OCI-LY7 (cell line): ENCODE measurements around the gene PHACTR3. TPM values are rescaled to one million over a fixed set of nuclear protein-coding genes. Genes with fewer than 3 reads are reported as not detected.

Experiments used
- BruUV-seq: library from RNA; stranded (reverse); fragments of 400-500 nt; replicated peaks from 2 replicates; lab custom pipeline; 2021; lab: Mats Ljungman, UMichigan
- CTCF ChIA-PET: fragments of 300-600 bp; sonication (Branson Sonifier 250); formaldehyde crosslinking; loops from one replicate; lab custom pipeline; 2022; ENCODE audit warnings: antibody characterized with exemption; ENCODE audit not compliant: unreplicated experiment; lab: Charles Lee
- POLR2A ChIA-PET: fragments of 300-600 bp; sonication (Branson Sonifier 250); formaldehyde crosslinking; loops from one replicate; lab custom pipeline; 2022; ENCODE audit warnings: antibody characterized with exemption; lab: Charles Lee
- DNase-seq: peaks from one replicate; pipeline ENCODE4 v3.0.0-alpha.2; 2015; ENCODE audit warnings: low spot score
- H2AFZ ChIP-seq: fragments of 200-600 bp; sonication (generic), shearing (Covaris generic); 2 replicates; pipeline ENCODE4 v1.6.1; 2014; ENCODE audit warnings: mild to moderate bottlenecking, antibody characterized with exemption, low read length, moderate library complexity
- H3K27ac ChIP-seq: fragments of 200-600 bp; sonication (generic); 2 replicates; pipeline ENCODE4 v1.5.1; 2014; ENCODE audit warnings: mixed run types, low read depth, mild to moderate bottlenecking, moderate library complexity, low read length, inconsistent platforms; ENCODE audit not compliant: poor library complexity, severe bottlenecking
- H3K36me3 ChIP-seq: fragments of 200-600 bp; sonication (generic); 2 replicates; pipeline ENCODE4 v1.6.1; 2014; ENCODE audit warnings: mild to moderate bottlenecking, antibody characterized with exemption, low read length, moderate library complexity, mixed read lengths; ENCODE audit not compliant: insufficient read depth
- H3K4me1 ChIP-seq: fragments of 200-600 bp; sonication (generic); 2 replicates; pipeline ENCODE4 v1.5.1; 2014; ENCODE audit warnings: mild to moderate bottlenecking, low read length; ENCODE audit not compliant: insufficient read depth, poor library complexity, severe bottlenecking
- H3K4me2 ChIP-seq: fragments of 200-600 bp; sonication (generic); 2 replicates; pipeline ENCODE4 v1.6.1; 2014; ENCODE audit warnings: mild to moderate bottlenecking, low read length
- H3K4me3 ChIP-seq: fragments of 200-600 bp; sonication (generic); 2 replicates; pipeline ENCODE4 v1.5.1; 2014; ENCODE audit warnings: mild to moderate bottlenecking, low read depth, low read length; ENCODE audit not compliant: poor library complexity, severe bottlenecking
- H3K79me2 ChIP-seq: fragments of 200-600 bp; sonication (generic); 2 replicates; pipeline ENCODE4 v1.6.1; 2016; ENCODE audit warnings: low read depth, mild to moderate bottlenecking, low read length, moderate library complexity, mixed read lengths; ENCODE audit not compliant: insufficient read depth
- H3K9me2 ChIP-seq: fragments of 200-600 bp; sonication (generic); 2 replicates; pipeline ENCODE4 v1.6.1; 2016; ENCODE audit warnings: mild to moderate bottlenecking, low read length, mixed read lengths; ENCODE audit not compliant: insufficient read depth
- H3K9me3 ChIP-seq: fragments of 200-600 bp; sonication (generic); 2 replicates; pipeline ENCODE4 v1.6.1; 2014; ENCODE audit warnings: mild to moderate bottlenecking, mixed run types, low read length, mixed read lengths
- H4K20me1 ChIP-seq: fragments of 200-600 bp; sonication (generic); 2 replicates; pipeline ENCODE4 v1.6.1; 2014; ENCODE audit warnings: mild to moderate bottlenecking, antibody characterized with exemption, low read length, moderate library complexity, mixed read lengths; ENCODE audit not compliant: insufficient read depth
- CTCF ChIP-seq: fragments of 200-600 bp; sonication (generic); conservative IDR thresholded peaks from 2 replicates; pipeline ENCODE4 v1.5.1; 2014; ENCODE audit warnings: mild to moderate bottlenecking, antibody characterized with exemption, low read length, moderate library complexity, mixed read lengths
- EZH2phosphoT487 ChIP-seq: fragments of 200-600 bp; sonication (generic); IDR thresholded peaks from 2 replicates; pipeline ENCODE4 v1.6.1; 2018; ENCODE audit warnings: low read depth, borderline replicate concordance, mild to moderate bottlenecking, mixed run types, antibody characterized with exemption, low read length, moderate library complexity, mixed read lengths
- intact Hi-C: fragments of 100-400 bp; cut with micrococcal nuclease; formaldehyde crosslinking; loops from one replicate; pipeline ENCODE4 v1.10.0; 2022; ENCODE audit not compliant: unreplicated experiment
- total RNA-seq, 2 experiments: library from RNA; depleted of rRNA in 1 of 2; stranded (reverse); fragments of >200 nt in 1 of 2; shearing (Covaris generic) in 1 of 2; gene quantifications; 2 replicates each; pipeline ENCODE4 v1.2.3, GENCODE V29; 2014 to 2022

The PHACTR3 gene
- total RNA-seq, 2 experiments from 2014 or later = 0.32 TPM; not detected in 1

- H3K4me1 ChIP-seq = no peaks in the 10 kb centered on the region
- DNase-seq = no peak
- H3K9me3 ChIP-seq = no peaks in the 10 kb centered on the region
- no peak overlapping the region for H3K27ac ChIP-seq
- H3K9me2 ChIP-seq = no peaks in the 10 kb centered on the region
- BruUV-seq = no TSS peak
- POLR2A ChIA-PET = no interaction called here
- no peaks in the 10 kb centered on the region for H3K36me3 ChIP-seq
- no peak overlapping the region for H2AFZ ChIP-seq
- no peak overlapping the region for H3K4me2 ChIP-seq
- no peaks in the 10 kb centered on the region for H3K79me2 ChIP-seq
- H3K4me3 ChIP-seq = no peak overlapping the region
- intact Hi-C loops = no loop called here
- no peak for TF ChIP-seq CTCF
- no peak for TF ChIP-seq EZH2phosphoT487
- CTCF ChIA-PET = no interaction called here
- H4K20me1 ChIP-seq = no peaks in the 10 kb centered on the region
These were observed 202.2 kb downstream of the PHACTR3 start for GRCh38 chr20:59806578-59806975.

GRCh38 chr20:59807909-59808728 lies 203.8 kb downstream of the PHACTR3 start:
- no TSS peak for BruUV-seq

More at GRCh38 chr20:59807909-59808728, 203.8 kb downstream of the PHACTR3 start:
- CTCF ChIA-PET = no interaction called here
- no peak for TF ChIP-seq EZH2phosphoT487
- TF ChIP-seq CTCF = no peak
- H3K4me1 ChIP-seq = no peaks in the 10 kb centered on the region
- intact Hi-C loops = no loop called here
- DNase-seq = no peak
- no peaks in the 10 kb centered on the region for H3K36me3 ChIP-seq
- no peaks in the 10 kb centered on the region for H4K20me1 ChIP-seq
- H3K9me3 ChIP-seq = no peaks in the 10 kb centered on the region
- no peak overlapping the region for H3K4me3 ChIP-seq
- H3K79me2 ChIP-seq = no peaks in the 10 kb centered on the region
- H2AFZ ChIP-seq = no peak overlapping the region
- no peak overlapping the region for H3K4me2 ChIP-seq
- POLR2A ChIA-PET = no interaction called here
- H3K9me2 ChIP-seq = no peaks in the 10 kb centered on the region
- H3K27ac ChIP-seq = no peak overlapping the region
